ENCODE results near the gene AMBRA1. TPM values are rescaled to one million over a fixed set of nuclear protein-coding genes. Genes with fewer than 3 reads are reported as not detected.

The AMBRA1 gene
- total and polyA plus RNA-seq, 2 of the 8 experiments (the other 6 are each of a cell fraction or from before 2014, with no cell fraction given) = 14.2 to 37.4 TPM

- TF ChIP-seq, protein P1, sequence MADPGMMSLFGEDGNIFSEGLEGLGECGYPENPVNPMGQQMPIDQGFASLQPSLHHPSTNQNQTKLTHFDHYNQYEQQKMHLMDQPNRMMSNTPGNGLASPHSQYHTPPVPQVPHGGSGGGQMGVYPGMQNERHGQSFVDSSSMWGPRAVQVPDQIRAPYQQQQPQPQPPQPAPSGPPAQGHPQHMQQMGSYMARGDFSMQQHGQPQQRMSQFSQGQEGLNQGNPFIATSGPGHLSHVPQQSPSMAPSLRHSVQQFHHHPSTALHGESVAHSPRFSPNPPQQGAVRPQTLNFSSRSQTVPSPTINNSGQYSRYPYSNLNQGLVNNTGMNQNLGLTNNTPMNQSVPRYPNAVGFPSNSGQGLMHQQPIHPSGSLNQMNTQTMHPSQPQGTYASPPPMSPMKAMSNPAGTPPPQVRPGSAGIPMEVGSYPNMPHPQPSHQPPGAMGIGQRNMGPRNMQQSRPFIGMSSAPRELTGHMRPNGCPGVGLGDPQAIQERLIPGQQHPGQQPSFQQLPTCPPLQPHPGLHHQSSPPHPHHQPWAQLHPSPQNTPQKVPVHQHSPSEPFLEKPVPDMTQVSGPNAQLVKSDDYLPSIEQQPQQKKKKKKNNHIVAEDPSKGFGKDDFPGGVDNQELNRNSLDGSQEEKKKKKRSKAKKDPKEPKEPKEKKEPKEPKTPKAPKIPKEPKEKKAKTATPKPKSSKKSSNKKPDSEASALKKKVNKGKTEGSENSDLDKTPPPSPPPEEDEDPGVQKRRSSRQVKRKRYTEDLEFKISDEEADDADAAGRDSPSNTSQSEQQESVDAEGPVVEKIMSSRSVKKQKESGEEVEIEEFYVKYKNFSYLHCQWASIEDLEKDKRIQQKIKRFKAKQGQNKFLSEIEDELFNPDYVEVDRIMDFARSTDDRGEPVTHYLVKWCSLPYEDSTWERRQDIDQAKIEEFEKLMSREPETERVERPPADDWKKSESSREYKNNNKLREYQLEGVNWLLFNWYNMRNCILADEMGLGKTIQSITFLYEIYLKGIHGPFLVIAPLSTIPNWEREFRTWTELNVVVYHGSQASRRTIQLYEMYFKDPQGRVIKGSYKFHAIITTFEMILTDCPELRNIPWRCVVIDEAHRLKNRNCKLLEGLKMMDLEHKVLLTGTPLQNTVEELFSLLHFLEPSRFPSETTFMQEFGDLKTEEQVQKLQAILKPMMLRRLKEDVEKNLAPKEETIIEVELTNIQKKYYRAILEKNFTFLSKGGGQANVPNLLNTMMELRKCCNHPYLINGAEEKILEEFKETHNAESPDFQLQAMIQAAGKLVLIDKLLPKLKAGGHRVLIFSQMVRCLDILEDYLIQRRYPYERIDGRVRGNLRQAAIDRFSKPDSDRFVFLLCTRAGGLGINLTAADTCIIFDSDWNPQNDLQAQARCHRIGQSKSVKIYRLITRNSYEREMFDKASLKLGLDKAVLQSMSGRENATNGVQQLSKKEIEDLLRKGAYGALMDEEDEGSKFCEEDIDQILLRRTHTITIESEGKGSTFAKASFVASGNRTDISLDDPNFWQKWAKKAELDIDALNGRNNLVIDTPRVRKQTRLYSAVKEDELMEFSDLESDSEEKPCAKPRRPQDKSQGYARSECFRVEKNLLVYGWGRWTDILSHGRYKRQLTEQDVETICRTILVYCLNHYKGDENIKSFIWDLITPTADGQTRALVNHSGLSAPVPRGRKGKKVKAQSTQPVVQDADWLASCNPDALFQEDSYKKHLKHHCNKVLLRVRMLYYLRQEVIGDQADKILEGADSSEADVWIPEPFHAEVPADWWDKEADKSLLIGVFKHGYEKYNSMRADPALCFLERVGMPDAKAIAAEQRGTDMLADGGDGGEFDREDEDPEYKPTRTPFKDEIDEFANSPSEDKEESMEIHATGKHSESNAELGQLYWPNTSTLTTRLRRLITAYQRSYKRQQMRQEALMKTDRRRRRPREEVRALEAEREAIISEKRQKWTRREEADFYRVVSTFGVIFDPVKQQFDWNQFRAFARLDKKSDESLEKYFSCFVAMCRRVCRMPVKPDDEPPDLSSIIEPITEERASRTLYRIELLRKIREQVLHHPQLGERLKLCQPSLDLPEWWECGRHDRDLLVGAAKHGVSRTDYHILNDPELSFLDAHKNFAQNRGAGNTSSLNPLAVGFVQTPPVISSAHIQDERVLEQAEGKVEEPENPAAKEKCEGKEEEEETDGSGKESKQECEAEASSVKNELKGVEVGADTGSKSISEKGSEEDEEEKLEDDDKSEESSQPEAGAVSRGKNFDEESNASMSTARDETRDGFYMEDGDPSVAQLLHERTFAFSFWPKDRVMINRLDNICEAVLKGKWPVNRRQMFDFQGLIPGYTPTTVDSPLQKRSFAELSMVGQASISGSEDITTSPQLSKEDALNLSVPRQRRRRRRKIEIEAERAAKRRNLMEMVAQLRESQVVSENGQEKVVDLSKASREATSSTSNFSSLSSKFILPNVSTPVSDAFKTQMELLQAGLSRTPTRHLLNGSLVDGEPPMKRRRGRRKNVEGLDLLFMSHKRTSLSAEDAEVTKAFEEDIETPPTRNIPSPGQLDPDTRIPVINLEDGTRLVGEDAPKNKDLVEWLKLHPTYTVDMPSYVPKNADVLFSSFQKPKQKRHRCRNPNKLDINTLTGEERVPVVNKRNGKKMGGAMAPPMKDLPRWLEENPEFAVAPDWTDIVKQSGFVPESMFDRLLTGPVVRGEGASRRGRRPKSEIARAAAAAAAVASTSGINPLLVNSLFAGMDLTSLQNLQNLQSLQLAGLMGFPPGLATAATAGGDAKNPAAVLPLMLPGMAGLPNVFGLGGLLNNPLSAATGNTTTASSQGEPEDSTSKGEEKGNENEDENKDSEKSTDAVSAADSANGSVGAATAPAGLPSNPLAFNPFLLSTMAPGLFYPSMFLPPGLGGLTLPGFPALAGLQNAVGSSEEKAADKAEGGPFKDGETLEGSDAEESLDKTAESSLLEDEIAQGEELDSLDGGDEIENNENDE (IDR thresholded peaks at IDR 0.05; ENCODE audit: insufficient replicate concordance, low read length) = no peak
- TF ChIP-seq SIN3A (conservative IDR thresholded peaks at IDR 0.05 in 1 of 2, IDR thresholded peaks at IDR 0.05 in 1 of 2; ENCODE audit: low read depth in 1 of 2, low read length in 2 of 2) (no peak), SUZ12 (IDR thresholded peaks at IDR 0.05; ENCODE audit: low read length) (no peak), PHF8 (conservative IDR thresholded peaks at IDR 0.05; ENCODE audit: low read depth, low read length) (no peak), E2F6 (IDR thresholded peaks at IDR 0.05) (no peak), CHD2 (IDR thresholded peaks at IDR 0.05; ENCODE audit: low read length) (no peak), EP300 (IDR thresholded peaks at IDR 0.05; ENCODE audit: borderline replicate concordance in 1 of 2, low read depth in 2 of 2, low read length in 2 of 2) (no peak), TCF12 (IDR thresholded peaks at IDR 0.05; ENCODE audit: low read depth, low read length) (no peak), BCL11A (IDR thresholded peaks at IDR 0.05; ENCODE audit: low read depth in 2 of 2, low read length in 2 of 2) (no peak)
These were observed 102.0 kb downstream of the AMBRA1 start (continued) for GRCh38 chr11:46491661-46492330.

Data from H1 (cell line).